DMS53 treated with DMSO at 0.1 percent for 48 hours (cell line): ENCODE results near the gene TRIM47.
A peak's percentile ranks its signal among the peaks of the same experiment; 100 is the strongest.

ENCODE experiments used
- DNase-seq: peaks from one replicate; lab custom pipeline; 2025; ENCODE audit not compliant: unreplicated experiment; lab: John Stamatoyannopoulos, UW

TRIM47 gene

GRCh38 chr17:75878174-75878998 lies at the start of gene TRIM47:
TSS of gene TRIM47 (minus strand) at chr17:75878581. CDS start at chr17:75878548, 33 bp downstream.
- DNase-seq: peak; percentile 29

- peak; percentile 10 for DNase-seq
Measured at GRCh38 chr17:75927286-75927922, 49.0 kb upstream of the TRIM47 start.

DNA sequence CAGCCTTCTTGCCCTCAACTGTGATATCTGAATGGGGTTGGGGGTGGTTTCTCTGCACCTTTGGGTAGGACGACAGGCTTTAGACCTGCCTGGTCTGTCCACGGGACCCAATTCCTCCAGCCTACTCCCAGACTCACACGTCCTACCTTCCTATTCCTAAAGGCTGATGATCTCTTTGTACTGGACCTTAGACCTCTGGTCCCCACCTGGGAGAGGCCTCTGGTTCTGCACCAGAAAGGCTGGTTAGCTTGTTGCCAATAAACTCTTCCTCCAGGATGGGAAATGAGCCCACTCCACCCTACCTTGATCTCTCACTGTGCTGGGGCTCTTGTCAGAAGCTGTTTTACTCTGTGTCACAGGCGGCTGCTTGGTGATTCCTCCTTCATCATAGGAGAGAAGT lies 48.1 kb upstream of the TRIM47 start:
- no peak for DNase-seq

DNA sequence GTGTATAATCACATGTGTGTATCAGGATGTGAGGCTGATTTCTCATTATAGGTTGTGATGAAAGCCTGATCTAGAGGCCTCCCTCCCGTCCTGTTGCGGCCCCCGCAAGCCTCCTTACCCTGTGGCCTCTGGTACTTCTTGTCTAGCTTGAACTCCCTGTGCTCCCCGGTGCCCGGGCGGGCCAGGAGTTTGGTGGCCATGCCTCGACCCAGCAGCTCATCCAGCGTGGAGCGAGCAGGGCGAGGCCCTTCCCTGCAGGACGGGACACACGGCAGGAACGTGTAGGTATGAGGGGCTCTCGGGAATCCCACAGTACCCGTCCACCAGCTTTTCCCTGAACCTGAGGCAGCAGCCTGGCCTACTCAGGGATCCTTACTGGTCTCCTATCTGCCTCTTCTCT lies 47.5 kb upstream of the TRIM47 start:
- no peak for DNase-seq

- no peak for DNase-seq
Measured at GRCh38 chr17:75925103-75925502, 46.7 kb upstream of the TRIM47 start.

DNA sequence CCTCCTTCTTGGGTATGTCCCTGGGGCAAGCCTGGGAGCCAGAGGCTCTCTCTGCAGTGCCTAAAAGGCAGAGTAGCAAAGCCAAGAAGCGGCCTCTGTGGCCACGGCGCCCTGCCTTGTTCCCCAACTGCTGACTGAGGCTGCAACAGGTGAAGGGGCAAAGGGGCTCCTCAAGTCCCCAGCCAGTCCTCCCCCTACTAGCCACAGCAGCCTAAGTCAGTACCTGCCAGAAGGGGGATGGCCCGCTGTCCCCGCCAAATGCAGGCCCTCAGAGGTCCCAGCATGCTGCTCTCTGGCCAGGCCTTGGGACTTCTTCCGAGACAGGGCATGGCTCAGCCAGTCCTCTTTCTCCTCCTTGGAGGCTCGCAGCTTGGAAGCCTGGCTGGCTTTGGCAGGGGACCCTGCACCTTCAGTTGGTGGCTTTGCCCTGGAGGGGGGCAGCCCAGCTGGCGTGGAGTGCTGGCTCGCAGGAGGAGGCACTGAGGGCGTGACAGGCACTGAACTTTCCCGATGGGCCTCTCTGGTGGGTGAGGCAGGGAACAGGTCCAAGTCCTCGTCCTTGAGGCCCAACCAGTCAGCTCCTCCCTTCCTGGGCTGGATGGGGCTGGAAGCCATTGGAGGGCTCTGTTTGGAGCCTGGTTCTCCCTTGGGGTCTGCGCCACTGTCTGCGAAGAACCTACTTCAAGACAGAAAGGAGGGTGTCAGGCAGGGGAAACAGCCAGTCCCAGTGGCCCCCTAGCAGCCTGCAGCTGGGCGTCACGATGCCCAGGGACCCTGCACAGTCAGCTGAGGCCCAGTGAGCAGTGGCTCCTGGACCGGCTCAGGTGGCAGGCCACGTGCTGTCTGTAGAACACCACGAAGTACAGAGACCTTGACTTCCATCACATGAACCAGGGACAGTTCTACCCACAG lies 44.8 kb upstream of the TRIM47 start:
- no peak for DNase-seq

- DNase-seq: no peak
Measured at GRCh38 chr17:75922173-75922961, 44.0 kb upstream of the TRIM47 start.

GRCh38 chr17:75921596-75921995 lies 43.2 kb upstream of the TRIM47 start:
- DNase-seq: no peak

DNA sequence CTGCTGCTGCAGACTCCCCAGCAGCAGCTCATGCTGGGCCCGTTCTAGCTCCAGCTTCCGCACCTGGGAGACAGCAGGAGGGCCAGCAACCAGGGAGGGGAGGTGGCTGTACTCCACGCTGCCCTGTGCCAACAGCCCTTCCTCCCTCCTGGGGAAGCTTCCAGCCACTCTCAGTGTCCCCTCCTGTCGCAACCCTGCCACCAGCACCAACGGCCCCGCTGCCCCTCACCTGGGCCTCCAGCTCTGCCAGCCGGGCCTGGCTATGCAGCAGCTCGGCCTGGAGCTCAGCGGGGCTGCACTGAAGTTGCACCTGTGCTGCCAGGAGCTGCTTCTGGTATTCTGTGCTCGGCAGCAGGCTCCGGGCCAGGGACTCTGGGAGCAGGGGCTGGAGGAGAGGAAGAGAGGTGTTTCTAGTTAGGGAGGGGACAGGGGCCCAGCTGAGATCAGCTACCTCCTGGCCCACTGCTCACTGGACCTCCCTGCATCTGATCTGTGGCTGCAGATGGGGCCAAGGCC lies 41.7 kb upstream of the TRIM47 start:
- DNase-seq: no peak

DNA sequence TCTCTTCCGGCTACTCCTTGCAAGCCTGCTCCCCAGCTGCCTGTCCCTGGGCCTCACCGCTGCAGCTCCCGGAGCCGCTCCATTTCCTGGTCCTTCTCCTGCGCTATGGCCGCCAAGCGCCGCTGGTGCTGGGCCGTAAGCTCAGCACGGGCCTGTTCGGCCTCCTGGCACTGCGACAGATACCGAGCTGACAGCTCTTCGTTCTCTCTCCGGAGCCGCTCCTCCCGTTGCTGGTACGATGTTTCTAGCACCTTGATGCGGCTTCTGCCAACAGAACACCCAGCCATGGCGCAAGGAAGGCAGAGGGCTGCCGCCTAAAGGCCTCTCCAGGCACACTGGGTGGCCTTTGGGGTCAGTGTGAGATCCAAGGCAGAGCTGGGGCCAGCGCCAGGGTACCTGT lies 41.2 kb upstream of the TRIM47 start:
- DNase-seq: no peak

GRCh38 chr17:75917917-75918445 lies 39.6 kb upstream of the TRIM47 start:
- DNase-seq: no peak

- no peak for DNase-seq
Measured at GRCh38 chr17:75917141-75917916, 38.9 kb upstream of the TRIM47 start.

- DNase-seq: no peak
Measured at GRCh38 chr17:75915268-75915667, 36.9 kb upstream of the TRIM47 start.

DNA sequence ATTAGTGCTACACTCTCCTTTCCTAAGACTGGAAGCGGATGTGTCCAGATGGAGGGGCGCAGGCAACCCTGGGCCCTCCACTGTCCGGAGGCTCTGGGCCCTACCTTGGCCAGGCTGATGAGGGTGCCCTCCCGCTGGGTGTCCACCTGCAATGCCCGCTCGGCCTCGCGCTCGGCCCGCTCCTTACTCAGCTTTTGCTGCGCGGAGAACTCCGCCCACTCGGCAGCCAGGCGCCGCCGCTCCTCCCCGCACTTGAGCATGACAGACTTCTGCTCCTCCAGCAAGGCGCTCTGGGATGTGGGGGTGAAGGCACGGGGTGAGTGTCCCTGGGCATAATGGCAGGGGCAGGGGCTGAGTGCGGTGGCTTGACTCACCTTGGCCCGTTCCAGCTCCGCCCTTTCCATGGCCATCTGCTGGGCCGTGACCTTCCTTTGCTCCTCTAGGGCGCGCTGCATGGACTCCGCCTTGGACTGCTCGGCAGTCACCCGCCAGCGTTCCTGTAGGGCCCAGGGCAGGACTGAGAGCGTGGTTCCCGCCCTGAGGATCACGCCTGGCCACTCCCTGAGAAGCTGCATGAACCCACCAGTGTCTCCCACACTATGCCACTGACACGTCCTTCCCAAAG lies 36.4 kb upstream of the TRIM47 start:
- DNase-seq: peak; percentile 50

DNA sequence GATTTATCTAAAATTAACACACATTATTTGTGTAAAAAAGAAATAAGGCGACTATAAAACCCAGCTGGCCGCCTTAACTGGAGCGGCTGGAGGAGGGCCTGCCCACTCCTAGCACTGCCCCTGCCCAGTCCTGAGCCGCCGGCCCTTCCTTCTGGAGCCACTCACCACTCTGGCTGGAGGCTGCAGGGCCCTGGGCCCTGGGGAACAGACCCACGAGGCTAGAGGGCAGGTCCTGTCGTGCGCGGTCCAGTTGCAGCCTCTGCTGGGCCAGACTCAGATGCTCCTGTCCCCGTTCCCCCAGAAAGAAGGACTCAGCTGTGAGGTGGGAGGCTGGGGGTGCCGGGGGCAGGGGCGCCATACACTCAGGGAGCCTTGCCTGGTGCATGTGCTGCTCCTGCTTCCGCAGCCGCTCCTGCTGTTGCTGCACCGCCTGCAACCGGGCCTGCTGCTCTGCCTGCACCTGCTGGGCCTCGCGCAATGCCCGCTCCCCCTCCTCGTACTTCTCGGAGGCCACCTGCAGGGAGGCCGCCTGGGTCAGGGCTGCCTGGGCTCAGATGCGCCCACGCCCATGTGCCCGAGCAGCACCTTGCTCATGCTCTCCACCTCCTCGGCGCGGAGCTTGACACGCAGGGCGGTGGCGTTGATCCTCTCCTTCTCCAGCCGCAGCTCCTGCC lies 35.3 kb upstream of the TRIM47 start:
- DNase-seq: no peak

DNA sequence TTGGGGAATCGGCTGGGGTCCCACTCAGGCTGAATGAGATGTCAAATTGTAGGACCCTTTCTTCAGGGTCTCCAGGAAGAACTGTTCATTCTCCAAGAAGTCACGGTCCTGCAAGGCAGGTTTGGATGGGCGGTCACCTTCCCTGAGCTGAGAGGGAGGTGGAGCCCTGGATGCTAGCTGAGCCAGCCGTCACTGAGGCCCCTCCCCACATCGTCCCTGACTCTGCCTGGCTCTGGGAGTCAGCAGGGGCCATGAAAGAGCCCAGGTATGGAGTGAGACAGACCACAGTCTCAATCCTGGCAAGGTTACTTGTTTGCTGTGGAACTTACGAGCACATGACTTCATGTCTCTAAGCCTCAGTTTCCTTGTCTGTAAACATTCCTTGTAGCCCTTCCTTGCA lies 32.3 kb upstream of the TRIM47 start:
- peak; percentile 68 for DNase-seq

- DNase-seq: peak; percentile 82
Measured at GRCh38 chr17:75909812-75910274, 31.5 kb upstream of the TRIM47 start.

- DNase-seq: peak; percentile 88
Measured at GRCh38 chr17:75909051-75909811, 30.9 kb upstream of the TRIM47 start.
